Mesenteric fat pad (tissue), 1 donor: ENCODE measurements around the gene EPHB2. TPM values are rescaled to one million over a fixed set of nuclear protein-coding genes. Genes with fewer than 3 reads are reported as not detected.

Experiments used
- microRNA-seq: library from miRNA; unstranded; fragments of <30 nt; microRNA quantifications from one replicate; pipeline ENCODE4 v1.2.0, GENCODE V29; 2020; ENCODE audit warnings: borderline number of aligned reads
- total RNA-seq: library from RNA; stranded (reverse); fragmentation: NEBNext Ultra II Directional; extraction: Animal tissue kit (Norgen Biotek cat#: 25700); gene quantifications from one replicate; pipeline ENCODE4 v1.2.1, GENCODE V29; 2021
- donor health status: DM: yes; HTN: yes; CAD: no.

The EPHB2 gene
- total RNA-seq, 1 donor from 2014 or later = 5.7 TPM

Small RNA genes lying within 50 kb of the gene (microRNA-seq; reads per million reads assigned to microRNA genes)
- not detected for gene MIR4253
- not detected for gene MIR4684

Other genes starting within 250 kb of the EPHB2 start
- not detected for gene EPHA8, start 147.3 kb upstream of the EPHB2 start, total RNA-seq
- 347 TPM for gene C1QA, start 74.2 kb upstream of the EPHB2 start, total RNA-seq
- 491 TPM for gene C1QC, start 67.2 kb upstream of the EPHB2 start, total RNA-seq
- 531 TPM for gene C1QB, start 57.6 kb upstream of the EPHB2 start, total RNA-seq